SHP77 treated with DMSO at 0.1 percent for 48 hours (cell line): ENCODE measurements around the gene POLE.

Experiments
- DNase-seq: peaks from one replicate; lab custom pipeline; 2025; lab: John Stamatoyannopoulos, UW

The POLE gene

DNA sequence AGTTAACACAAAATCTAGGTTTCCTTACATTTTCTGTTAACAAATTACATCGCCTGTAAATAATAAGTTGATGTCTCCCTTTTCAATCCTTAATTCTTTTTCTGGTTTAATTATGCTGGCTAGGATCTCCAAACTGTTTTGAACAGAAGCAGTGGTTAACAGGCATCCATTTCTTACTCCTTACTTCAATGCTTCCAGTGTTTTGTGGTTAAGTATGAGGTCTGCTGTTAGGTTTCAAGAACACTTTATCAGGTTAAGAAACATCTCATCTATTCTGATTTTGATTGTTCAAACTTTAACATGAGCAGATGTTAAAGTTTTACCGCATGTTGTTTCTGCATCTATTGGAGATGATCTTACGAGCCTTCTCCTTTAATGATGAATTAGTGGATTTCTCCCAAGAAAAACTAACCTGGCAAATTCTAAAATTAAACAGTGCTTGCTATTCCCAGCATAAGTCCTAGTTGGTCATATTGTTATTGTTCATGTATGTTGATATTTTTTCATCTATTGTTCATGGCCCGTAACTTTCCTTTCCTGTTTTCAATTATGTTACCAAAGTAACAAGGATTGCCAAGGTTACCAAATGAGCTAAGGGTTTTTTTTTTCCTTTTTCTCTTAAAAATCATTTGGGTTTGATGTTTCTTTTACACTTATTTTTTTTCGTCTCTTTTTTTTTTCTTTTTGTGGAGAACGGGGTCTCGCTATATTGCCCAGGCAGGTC, 33.4 kb downstream of the POLE start:
- no peak for DNase-seq

DNA sequence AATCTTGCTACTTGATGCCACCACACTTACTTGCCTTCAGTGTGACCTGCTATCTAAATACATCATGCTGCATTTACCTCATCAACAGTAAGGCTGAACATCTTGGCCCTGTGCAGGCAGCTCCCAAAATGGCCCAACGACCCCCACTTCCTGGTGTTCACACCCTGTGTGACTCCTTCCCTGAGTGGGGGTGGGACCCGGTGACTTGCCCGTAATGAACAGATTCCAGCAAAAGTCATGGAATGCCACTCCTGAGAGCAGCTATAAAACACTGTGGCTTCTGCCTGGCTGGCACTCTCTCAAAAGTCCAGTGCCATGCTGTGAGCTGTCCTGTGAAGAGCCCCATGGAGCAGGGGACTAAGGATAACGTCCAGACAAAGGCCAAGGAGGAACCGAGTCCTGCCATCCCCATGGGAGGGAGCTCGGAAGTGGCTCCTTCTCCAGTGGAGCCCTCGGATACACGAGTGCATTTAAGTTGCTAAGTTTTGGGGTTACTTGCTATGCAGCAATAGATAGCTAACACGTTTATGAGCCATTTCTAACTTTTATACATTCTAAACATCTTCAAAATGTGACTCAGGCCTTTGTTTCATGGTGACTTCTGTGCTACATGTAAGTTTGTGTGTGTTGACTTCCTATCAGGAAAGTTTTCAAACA, 35.6 kb downstream of the POLE start:
- no peak for DNase-seq

DNA sequence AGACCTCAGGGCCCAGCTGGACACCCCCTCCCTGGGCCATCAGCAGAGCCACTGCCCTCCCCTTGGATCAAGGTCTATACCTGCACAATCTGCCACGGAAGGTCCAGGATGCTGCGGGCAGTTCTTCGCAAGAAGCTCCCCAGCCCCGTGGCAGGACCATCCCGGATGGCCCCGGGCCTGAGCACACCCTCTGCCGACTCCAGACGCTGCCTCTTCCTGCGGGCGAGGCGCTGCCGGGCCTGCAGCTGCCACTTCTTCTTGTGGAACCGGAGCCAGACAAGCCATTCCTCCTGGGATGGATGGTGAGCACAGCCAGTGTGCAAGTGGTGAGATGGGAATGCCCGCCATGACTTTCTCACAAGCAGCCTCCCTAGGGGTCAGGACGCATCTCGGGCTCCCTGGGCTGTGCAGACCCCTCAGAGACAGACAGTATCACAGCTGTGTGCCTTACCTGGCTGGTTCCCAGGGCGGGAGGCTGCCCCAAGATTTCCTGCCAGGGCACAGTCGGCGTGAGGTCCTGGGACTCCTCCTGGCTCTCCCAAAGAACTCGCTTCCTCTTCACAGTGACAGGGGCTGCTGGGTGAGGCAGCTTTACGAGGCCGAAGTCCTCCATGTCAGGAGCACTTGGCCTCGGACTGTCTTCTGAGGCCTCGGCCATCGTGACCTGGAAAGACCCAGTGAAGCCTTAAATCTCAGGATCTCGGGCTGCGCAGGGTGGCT, 37.8 kb downstream of the POLE start:
- no peak for DNase-seq

DNA sequence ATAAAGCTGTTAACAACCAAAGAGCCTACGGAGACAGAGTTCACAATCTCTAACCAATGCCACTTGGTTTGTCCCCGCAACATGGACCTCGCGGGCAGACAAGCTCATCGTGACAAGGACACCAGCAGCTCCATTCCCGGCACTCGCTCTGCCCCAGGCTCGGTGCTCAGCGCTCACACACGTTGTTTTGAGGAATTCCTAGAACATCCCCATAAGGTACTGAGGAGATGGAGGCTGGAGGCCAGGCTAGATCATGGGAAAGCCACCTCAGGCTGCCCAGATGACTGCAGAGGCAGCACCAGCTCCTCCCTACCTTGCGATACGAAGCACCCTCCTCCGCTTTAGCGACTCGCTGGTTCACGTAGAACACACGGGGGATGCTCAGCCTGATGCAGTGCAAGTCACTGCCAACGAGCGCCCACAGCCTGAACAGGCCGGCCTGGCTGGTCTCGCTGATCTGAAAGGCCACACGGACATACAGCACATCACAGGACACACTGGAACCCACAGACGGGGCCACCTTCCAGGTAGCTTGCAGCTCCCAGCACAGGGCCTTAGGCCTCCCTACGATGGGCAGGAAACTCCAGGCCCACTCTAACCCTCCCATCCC, 38.4 kb downstream of the POLE start:
- DNase-seq = no peak

DNA sequence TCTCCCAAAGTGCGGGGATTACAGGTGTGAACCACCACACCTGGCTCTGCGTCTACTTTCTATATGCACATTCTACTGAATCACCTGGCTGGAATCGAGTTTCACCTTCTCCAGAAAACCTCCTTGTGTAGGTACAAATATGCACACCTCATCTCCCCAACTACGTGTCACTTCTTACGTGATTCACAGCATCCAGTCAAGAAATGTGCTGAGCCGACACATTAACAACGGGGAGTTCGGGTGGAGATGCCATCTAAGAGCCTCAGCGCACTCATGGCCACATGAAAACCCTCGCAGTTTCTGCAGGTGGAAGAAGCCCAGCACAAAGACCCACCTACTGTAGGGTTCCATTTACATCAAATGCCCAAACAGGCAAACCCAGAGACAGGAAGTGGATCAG, 39.3 kb downstream of the POLE start:
- DNase-seq = no peak

DNA sequence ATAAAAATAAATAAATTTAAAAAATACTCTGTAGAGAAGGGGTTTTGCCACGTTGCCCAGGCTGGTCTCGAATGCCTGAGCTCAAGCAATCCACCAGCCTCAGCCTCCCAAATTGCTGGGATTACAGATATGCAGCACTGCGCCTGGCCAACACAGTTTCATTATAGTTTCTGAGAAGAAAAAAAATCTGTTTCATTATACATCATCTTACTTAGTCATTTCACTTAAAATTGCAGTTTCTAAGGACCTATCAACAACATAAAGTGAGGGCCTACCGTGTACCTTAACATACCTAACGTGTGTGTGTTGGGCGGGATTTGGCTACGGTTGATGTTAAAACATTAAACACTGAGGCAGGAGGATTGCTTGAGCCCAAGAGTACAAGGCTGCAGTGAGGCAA, 40.3 kb downstream of the POLE start:
- DNase-seq = no peak

DNA sequence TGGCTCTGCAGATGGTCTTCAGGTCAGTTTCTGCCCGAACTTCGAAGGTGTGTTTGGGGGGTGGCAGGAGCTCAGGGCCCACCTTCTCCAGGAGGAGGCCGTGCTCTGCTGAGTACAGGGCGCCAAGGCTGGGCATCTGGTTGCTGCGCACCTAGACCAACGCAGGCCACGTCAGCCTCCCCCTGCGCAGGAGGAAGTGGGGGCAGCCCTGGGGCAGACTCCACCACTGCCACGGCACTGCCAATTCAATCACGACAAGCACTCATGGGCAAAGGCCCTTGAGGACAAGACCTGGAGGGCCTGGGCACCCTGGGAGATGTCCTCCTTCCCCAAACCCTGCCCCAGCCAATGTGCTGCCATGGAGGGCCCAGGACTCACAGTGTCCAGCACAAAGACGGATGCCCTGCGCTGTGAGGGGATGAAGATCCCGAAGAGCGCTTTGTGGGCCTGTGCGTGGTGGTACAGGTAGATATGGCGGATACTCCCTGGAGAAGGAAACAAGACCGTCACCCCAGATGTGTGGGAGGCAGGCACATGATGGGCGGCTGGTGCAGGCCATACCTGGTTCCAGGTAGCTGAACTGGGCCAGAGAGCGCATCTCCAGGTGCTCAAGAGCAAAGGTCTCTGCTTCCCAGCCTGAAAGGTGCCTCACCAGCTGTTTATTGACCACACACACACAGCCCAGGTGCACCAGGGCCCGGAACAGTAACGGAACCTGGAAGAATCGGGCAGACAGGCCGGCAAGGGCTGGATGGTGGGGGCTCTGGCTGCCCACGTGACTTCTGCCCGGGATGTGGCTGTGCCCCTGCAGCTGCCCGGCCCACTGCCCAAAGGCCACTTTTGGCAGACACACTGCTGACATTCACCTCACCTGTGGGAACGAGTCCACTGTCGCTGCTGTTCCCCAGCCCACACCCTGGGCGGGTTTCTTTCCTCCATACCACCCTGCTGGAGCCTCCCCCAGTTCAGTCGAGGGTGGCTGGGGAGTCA, 44.0 kb downstream of the POLE start:
- no peak for DNase-seq

DNA sequence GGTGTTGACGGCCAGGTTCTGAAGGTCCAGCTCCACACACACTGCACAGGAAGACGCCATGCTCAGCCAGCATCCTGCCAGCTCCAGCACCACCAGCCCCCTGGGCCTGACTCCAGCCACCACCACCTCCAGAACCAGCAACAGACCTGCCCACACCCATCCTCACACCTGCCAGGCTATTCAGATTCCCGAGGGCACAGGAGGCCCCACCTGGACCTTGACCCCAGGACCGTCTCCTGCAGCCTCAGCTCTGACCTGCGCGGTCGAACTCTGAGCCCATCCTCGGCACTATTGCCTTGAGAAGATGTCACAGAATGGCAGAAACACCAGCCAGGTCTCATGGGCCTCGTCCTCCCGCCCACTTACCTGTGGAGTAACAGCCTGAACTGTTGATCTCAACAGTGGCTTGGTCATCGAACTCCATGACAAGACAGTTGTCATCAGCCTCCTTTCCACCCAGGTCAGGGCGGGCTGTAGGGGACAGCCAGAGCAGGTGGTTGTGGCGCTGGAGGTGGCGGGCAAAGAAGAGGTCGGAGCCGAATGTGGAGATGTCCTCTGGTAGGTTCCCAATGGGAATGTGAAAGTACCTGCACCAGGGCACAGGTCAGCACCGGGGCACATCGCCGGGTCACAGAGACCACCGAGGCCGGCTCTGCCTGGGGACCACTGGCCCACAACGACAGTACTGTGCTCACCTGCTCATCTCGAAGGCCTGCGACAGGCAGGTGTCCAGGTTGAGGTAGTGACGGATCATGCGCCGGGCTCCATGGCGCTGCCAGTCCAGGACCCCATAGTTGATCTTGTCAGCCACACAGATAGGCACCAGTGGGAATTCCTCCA, 45.1 kb downstream of the POLE start:
- DNase-seq = no peak

DNA sequence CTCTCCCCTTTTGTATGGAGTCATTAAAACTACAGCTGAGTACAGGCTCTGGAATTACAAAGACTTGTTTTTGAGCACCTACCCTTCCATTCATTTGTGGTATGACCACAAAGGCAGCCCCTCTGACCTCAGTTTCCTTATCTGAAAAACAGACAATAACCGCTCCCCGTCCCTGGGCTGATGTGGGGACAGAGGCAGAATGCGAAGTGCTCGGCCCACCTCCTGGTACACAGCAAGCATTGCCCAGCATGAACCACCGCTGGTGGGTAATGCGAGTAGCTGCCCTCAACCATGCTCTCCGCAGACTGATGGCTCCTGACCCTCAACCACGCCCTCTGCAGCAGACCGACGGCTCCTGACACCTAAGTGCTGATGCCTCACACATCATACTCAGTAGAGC, 46.2 kb downstream of the POLE start:
- DNase-seq = no peak

DNA sequence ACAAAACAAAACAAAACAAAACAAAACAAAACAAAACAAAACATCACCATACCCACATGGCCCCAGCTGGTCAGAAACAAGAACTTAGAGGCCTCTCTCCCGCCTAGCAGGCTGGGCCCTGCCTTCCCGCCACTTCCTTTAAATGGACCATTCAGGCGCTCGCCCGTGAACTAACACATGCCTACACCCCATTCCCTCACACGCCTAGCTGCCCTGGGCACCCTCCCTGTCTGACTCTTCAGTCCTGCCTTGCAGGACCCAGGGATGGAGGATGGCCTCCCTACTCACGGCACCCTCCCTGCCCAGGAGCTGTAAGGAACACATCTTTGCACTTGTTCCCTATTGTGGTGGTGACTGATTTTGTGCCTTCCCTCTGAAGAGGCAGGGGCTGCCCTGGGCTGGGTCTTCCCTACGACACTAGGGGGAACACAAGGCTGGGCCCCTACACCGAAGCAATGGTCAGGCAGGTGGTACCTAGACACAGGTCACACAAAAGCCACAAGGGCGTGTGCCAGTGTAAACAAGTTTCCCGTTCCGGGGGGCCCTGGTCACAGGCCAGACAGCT, 47.1 kb downstream of the POLE start:
- DNase-seq = no peak

DNA sequence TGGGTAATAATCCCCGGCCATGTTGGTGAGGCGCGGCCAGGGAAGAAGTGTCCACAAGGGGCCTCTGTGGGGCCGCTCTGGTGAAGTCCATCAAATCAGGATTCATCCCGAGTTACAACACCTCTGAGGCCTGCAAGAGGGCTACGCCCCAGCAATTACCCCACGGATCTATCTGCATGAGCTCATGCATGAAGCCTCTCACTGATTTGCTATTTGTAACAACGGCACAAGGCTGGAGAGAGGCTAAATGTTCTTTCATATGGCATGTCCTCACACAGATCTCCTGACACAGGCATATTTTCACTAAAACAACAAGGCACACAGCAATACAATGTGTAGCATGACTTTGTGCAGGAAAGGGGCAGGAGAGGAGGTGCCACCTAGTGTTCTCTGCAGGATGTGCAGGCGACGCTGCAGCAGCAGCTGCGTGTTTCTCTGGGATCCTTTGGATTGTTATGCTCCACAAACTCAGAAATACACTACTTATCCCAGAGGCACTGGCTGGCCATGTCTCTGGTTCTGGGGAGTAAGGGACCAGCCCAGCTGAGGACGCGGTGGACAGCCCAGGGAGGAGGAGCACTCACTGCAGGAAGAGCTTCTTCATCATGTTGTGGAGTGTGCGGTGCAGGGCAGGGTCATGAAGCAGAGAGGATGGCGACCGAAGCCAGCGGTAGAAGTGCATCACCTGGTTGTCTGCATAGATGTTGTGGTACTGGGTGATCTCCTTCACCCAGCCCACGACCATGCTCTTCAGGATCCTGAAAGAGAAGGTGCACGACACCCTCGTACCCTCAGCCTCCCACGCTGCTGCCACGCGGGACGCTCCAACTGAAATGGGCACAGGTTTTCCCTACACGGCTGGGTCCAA, 48.4 kb downstream of the POLE start:
- peak; percentile 7 for DNase-seq

DNA sequence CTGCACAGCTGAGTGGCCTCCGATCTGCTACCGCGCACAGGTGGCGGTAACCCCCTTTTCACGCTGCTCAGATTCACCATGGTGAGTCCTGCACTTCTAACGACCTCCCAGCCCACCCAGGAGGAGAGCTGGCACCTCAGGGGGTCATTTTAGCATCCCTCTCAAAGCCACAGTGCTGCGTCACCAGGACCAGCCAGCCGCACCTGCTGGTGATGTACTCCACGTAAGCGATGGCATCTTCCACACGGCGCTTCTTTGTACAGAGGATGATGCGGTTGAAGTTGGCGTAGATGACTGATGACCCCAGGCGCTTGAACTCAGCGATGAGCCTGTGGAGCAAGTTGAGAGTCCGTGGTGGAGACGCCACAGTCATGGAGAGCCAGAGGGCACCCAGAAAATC, 49.3 kb downstream of the POLE start:
- DNase-seq = no peak

DNA sequence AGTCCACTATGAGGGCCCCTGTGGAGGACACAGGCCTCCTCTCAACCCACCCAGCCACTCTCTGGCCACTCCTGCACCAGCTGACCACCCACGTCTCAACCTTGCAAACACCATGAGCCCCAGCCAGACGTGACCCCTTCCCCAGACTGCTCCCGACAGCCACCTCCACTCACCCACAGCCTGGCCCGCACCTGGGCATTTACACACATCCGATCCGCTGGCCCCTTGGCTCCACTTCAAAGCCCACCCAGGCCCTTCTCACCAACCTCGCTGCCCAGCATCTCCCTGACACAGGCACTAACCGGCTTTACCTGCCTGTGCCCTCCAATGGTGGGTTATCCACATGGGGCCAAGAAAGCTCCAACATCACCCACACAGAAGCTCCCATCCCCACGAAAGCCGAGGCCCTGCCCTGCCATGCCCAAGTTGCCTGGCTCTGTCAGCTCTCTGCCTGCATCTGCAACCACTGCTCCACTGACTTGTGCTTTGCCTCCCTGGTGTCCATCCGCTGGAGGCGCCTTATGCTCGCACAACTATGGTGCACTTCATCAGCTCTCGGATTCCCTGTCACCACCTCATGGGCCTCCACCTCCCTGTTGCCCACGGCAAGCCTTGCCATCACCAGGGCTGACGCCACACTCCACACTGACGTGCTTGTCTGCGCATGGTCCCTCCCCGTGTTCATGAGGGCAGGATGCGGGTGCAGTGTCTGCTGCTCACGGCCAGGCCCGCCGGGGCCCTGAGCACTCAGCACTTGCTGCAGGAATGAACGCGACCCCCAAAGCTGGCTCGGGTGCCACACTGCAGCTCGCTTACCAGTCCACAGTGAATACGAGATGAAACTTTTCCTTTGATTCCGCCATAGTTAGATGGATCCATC, 51.8 kb downstream of the POLE start:
- DNase-seq = no peak

DNA sequence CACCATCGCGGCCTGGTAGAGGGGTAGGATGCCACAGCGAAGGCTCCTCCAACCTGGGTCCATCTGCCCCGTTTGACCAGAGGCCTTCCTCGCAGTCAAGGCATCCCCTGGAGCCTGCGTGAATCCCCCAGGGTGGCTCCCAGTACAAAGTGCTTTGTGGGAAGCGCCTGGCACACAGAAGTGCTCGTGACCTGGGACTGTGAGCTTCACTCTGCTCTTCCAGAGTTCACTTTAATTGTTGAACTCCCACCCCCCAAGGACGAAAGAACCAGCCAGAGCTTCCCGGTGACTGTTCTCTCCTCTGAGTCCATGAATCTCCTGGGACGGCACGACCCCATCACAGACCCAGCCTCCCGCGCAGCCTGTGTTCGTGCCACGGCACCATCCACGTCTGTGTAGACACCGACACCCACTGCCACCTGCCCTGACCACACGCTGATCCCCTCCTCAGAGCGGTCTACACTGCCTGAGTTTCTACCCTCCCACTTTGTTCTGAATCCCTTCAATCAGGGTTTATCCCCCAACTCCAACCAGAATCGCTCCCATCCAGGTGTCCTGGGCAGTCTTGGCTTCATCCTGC, 52.6 kb downstream of the POLE start:
- no peak for DNase-seq

DNA sequence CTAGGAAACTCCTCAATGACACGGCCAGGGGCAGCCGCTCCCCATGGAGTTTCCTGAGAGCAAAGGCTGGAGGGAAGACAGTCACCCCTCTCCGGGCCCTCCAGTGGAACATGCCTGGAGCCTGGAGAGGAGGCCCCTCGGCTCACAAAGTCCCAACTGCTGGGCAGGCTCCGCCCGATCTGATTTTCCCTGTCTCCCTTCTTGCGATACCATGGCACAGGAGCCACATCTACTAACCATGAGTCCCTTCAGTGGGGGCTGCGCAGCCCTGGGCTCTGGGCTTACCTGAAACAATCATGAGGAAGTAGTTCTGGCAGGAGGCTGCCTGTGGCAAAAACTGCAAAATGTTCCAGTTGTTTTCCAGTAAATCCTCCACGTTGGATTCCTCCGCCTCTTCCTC, 53.2 kb downstream of the POLE start:
- DNase-seq = no peak

DNA sequence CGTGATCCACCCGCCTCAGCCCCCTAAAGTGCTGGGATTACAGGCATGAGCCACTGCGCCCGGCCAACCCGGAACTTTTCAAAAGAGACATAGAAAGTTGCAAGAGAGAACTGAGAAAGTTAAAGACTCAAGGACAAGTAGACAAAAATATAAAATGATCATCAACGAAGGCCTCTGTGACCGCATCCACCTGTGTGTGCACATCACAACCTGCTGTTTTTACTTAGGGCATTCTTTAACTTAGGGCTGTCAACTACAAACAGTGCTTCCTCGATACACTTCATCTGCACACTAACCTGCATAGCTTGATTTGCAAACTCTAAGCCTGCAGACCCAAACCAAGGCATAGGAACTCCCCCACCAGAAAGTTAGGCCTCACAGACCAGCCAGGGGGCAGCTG, 53.7 kb downstream of the POLE start:
- no peak for DNase-seq

DNA sequence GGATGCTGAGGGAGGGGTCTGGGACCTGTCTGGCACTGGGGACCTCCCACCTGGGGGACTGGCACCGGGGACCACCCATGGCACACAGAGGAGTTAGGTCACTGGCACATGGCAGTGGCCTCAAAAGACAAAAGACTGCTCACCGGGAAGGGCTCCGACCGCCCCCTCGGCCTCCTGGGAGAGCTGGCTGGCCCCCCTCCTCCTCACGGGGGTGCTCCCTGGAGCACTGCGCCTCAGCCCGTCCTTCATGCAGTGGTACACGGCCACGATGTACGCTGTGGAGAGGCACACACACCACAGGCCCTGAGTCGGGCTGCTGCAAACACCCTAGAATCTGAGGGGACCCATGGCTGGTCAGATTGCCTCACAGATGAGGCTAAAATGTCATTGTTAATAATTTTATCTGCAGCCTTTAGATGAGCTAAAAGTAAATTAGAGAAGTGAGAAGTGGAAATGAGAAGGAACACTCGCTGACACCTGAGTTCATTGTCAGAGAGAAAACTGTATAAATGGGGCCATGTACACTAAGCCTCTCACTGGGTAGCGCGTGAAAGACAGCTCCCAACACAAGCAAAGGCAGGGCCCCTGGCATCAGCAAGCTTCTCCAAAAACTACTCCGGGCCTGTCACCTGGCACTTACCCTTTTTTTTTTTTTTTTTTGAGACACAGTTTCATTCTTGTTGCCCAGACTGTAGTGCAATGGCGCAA, 54.5 kb downstream of the POLE start:
- DNase-seq = no peak
